COLO668 (cell line): ENCODE data around the gene MBTPS1.
"Not testable (repeated sequence)": the region's sequence is repeated elsewhere in the genome, so short reads cannot be mapped to it uniquely, and the experiment has no call there.

Experiments
- DNase-seq: peaks from one replicate; lab custom pipeline; 2025; ENCODE audit not compliant: unreplicated experiment; lab: John Stamatoyannopoulos, UW

The MBTPS1 gene

DNA sequence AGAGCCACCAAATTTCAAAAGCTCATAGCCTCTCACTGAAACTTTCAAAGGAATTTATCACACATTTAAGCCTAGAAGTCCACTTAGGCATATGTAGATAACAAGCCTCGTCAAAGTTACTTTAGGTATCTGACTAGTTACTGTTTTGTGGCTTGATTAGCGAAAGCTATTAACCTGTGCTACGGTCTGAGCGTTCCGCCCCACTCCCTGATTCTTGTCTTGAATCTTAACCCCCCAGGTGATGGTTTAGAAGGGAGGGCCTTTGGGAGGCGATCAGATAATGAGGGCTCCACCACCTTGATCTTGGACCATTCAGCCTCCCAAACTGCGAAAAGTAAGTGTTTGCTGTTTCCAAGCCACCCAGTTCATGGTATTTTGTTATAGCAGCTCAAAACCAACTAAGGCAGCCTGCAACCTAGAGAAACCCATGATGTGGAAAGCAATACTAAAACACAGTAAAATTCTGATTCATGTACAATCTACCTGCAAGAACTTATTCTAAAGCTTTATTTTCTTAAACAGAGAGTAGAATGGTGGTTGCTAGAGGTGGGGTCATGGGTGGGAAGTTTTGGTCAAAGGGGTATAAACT is 21.1 kb upstream of the MBTPS1 start:
- DNase-seq: no peak

DNA sequence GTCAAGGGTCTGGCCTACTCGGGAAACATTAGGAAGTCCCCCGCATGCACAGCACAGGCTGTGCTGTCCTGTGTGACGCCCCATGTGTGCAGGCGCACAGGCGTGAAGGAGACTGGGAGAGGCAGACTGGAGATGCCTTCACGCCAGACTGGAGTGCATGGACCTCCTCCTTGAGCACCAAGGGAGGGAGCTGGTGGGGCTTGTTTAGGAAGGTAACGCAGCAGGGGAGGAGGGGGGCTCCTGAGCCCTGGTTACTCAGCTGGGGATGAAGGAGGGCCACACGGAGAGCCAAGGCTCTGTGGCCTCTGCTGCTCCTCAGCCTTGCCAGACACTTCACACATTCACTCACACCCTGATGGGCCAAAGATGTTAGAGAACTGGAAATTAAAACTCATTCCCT is 20.5 kb upstream of the MBTPS1 start:
- DNase-seq: no peak

DNA sequence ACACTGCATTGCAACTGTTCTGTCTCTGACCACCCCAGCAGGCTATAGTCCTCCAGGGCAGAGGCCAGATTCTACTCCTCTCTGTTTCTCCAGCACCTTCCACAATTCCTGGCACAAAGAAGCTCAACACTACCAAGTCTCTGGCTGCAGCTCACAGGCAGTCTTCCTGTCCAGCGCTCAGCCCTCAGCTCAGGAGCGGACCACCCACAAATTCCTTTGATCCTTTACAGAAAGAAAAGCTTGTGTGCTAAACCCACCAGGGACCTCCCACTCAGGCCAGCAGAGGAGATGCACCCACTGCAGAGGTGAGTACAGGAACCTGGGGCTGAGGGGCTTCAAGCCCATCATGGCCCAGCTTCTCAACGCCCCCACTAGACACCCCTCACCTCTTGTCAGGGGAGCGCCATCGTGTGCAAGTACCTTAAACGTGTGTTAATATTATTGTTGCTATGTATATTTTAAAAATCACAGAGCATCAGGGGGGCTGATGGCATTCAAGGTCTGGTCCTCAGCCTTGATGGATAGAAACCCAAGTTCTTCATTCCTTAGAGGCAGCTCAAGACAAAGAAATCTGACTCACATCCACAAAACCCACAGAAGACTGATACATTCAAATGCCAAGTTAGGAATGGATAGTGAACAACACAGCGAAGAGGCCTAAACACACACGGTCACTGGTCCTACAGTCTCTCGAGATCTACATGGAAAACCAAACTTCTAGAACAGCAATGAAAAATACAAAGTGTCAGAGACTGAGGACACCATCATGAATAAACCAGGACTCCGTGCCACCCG is 19.8 kb upstream of the MBTPS1 start:
- no peak for DNase-seq

DNA sequence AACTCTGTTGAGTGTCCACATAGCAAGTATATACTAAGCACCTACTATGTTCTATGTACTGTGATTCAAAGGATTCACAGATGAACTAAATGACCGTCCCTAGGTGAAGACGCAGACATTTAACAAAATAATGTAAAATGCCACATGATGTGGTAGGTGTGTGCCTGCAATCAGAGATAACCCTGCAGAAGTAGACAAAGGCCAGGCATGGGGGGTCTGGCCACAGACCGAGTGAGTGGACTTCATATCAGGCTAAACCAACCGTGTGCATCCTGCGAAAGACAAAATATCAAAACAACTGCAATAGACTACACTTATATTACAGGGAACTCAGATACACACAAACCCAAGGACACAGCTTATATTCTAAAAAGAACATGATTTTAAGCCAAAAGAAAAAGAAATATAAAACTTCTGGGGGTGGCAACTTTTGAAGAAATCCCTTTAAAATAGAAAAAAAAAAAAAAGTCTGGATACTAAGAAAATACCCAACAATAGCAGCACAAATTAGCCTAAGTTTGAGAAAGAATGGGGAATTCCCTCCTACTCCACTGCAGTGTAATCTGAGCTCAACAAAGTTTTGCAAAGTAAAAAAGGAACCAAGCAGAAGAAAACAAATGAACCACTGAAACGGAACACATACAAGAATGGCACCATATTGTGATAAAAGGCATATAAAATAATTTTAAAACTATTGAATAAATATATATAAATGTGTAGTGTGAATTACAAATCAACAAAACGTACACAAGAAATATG is 16.0 kb upstream of the MBTPS1 start:
- no peak for DNase-seq

DNA sequence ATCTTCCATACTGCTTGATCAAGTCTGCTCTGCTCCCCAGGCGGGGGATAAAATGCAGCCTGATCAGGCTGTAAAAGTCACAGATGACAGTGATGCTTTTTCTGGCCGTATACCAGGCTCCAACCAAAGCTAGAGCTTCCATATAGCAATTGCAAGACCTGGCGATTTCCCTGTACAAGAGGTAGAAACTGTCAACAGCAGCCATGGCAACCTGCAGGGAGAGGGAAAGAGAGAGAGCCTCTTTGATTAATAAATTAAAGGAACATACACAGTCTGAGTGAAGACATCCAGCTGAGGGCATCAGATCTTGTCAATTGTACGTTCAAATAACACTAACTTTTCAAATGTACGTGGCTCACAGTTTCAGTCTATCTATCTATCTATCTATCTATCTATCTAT is 14.4 kb upstream of the MBTPS1 start:
- no peak for DNase-seq

DNA sequence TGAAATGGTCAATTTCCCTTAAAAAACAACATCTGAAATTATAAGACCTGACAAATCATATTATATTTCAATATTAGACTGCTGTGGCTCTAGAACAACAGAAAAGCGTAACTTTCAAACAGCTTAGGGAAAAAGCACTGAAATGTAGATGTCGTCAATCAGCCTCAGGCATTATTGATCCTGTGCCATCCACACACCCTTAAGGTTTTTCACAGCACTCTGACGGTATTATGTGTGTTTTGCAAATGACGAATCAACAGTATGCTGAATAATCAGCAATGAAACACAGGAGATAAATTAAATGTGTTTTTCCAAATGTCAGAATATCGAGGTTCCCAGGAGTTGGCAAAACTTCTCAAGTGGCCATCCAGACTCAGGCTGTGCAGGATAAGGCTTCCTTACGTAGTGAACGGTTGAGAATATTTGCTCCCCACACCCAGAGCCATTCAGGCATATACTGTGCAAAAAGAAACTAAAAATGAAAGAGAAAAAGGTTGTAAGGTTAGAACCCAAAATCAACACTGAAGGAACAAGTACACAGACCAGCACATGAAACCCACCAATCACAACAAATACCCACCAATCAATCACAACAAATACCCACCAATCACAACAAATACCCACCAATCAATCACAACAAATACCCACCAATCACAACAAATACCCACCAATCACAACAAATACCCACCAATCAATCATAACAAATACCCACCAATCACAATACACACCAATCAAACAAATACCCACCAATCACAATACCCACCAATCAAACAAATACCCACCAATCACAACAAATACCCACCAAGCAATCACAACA is 7.7 kb upstream of the MBTPS1 start:
- DNase-seq: no peak

DNA sequence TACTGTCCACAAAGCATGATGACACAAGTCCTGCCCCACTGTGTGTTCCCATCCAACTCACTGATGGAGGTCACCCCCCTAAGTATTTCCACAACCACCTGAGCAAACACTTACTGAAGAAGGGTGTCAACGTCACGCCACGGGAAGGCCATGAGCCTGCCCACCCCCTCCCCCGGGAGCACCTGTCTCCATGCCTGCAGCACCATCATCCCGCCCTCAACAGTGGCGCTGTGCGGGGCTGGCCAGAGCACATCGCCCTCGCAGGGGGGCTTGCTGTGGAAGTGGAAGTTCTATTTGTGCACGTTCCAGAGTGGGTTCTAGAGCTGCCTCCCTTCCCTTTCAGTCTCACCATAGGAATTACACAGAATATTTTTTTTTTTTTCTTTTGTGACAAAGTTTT is 4.3 kb upstream of the MBTPS1 start:
- DNase-seq: peak; percentile 67

DNA sequence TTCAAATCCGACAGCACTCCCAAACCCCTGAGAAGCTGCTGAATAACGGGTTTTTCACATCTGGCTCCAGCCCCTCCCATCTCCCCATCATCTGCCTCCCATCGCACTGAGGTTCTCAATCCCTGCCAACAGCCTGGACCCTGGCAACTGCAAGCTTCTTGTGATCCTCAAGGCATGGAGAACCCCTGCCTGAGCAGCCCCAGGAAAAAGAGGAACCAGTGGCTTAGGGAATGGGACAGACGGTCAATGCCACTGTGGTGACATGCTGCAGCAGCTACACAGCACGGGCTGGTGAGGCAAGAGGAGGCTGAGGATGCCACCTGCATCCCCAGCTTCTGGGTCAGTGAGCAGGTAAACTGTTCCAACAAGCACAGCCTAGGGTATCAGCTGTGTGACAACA is 3.3 kb upstream of the MBTPS1 start:
- DNase-seq: no peak

DNA sequence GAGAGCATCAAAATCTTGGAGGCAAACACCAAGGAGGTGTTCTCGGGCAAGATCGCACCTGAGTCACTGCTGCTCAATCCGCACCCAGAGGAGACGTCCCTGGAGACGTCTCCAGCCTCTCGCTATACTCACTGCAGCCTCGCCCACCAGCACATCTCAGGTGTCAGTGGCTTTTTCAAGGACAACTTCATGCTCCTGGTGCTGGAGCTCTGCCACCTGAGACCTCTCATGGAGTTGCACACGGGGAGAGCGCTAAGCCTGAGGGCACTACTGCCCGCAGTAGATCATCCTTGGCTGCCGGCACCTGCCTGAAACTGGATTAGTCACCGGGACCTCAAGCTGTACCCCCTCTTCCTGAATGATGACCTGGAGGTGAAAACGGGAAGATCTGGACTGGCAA is 2.6 kb upstream of the MBTPS1 start:
- peak; percentile 53 for DNase-seq

DNA sequence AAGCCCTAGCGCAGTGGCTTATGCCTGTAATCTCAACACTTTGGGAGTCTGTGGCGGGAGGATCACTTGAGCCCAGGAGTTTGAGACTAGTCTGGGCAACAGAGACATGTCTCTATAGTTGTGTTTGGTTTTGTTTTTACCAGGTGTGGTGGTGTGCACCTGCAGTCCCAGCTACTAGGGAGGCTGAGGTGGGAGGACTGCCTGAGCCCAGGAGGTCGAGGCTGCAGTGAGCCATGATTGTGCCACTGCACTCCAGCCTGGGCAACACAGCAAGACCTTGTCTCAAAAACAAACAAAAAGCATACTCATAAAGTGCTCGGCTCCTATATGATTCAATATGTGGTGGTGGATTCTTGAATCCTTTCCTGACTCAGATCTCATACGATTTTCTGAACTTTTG is 1.6 kb upstream of the MBTPS1 start:
- DNase-seq: not testable (repeated sequence)

DNA sequence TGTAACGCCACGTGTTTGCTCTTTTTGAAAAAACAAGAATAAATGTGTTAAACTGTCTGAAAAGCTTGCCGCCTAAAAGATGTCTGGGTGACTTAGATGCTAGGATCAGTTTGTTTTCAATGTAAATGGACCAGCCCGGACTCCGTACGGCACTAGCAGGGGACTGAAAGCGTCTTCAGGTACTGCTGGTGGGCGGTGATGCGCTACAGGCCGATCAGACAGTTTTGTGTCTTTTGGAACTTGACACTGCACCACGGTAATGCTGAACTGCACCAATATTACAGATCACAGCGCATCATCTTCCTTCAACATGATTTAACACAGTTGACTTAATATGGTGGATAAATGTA is 727 bp upstream of the MBTPS1 start:
- peak; percentile 58 for DNase-seq

DNA sequence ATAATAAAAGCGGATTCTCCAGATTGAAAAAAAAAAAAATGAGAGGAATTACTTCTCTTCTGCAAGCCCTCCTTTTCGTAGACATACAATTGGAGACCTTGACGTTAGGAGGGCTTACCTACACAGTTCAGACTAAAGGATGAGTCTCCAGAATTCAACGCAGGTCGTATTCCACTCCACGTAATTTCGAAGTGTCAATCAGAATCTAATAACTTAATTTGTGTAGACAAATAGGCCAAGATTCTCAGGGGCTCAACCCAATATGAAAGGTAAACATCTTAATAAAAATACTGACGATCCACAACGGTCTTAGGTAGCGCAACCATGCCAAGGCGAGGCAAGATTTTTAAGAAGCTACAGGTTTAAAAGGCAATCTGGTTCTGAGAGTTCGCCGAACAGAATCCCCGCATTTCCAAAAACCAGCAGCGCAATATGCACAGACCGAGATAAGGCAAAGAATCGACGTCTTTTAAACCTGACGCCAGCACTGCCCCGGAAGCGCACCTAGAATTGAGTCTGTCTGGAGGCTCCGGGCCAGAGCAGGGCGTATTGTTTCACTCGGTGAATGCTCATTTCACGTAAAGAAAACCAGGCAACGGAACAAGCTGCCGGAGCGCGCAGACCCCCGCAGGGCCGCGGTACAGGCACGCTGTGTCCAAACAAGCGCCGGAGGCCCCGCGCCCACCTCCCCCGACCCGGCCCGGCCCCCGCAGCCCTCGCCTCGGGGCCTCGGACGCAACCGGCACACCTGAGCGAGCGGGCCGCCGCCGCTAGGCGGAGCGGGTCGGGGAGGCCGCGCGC is 623 bp downstream of the MBTPS1 start:
- DNase-seq: peak; percentile 61

DNA sequence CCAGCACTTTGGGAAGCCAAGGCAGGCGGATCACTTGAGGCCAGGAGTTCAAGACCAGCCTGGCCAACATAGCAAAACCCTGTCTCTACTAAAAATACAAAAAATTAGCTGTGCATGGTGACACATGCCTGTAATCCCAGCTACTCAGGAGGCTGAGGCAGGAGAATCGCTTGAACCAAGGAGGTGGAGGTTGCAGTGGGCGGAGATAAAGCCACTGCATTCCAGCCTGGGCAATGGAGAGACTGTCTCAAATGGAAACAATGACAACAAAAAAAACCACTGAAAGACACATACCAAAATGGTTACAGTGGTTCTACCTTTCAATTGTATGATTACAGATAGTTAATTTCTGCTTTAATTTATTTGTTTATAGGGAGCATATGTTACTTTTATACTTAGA is 4.8 kb downstream of the MBTPS1 start:
- DNase-seq: not testable (repeated sequence)

DNA sequence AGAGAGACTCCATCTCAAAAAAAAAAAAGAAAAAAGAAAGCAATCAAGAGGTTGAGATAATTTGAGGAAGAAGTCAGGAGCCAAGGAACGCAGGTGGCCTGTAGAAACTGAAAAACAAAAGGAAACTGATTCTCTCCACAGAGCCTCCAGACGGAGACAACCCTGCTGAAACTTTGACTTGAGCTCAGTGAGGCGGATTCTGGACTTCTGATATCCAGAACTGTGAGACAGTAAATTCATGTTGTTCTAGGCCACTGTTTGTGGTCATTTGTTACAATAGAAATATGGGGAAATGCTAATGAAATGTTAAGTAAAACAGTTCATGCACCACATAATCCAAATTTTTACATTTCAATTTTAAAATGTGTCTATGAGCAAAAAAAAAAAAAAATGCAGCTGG is 5.2 kb downstream of the MBTPS1 start:
- no peak for DNase-seq

DNA sequence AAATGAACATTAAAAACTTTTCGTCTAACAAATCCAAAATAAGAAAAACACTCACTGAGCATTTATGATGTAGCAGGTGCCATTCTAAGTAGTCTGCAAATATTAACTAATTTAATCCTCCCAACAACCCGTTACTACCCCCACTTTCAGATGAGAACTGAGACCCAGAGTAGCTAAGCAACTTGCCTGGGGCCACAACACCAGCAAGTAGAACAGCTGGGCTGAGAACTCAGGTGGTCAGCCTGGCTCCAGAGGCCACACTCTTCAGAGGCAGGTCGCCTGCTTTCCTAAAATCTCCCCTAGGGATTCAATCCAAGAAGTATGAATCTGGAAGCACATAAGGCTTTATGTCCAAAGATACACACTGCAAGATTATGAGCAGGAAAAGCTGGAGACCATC is 6.2 kb downstream of the MBTPS1 start:
- DNase-seq: no peak

DNA sequence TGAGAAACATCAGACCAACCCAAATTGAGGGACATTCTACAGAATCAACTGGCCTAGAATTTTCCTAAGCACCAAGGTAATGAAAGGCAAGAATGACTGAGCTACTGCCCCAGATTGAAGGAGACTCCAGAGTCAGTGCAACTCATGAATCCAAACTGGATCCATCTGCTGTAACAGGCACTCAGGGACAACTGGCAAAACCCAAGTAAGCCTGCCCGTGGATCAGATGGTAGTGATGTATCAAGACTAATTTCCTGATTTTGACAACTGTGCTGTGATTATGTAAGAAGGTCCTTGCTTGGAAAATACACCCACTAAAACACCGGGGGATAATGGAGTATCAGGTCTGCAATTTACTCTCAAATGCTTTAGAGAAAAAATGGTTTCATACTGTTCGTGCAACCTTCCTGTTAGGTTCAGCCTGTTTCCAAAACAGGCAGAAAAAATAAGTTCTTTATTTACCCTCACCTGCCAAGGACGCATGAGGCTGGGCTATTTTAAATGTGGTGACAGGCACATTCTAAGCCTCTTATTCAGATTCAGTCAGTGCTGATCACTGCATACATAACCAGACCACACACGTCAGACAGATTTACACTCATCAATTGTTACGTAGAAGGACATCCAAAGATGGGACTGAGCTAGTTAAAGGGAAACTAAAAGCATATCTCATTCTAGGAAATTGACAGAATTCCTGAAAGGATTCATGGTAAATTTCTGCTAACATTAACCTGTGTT is 7.0 kb downstream of the MBTPS1 start:
- no peak for DNase-seq

DNA sequence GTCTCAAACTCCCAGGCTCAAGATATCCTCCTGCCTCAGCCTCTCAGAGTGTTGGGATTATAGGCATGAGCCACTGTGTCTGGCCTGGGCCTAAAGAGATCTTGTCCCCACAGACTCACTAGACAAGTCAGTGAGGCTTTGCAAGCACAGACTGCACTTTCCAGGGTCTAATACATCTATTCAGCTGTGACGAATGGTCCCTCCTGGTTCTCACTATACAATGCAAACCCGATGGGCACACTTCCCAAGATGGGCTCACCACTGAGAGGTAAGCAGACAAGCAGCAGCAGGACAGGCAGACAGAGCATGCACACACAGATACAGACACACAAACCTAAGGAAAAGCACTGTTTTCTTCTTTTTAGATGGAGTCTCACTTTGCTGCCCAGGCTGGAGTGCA is 8.8 kb downstream of the MBTPS1 start:
- no peak for DNase-seq

DNA sequence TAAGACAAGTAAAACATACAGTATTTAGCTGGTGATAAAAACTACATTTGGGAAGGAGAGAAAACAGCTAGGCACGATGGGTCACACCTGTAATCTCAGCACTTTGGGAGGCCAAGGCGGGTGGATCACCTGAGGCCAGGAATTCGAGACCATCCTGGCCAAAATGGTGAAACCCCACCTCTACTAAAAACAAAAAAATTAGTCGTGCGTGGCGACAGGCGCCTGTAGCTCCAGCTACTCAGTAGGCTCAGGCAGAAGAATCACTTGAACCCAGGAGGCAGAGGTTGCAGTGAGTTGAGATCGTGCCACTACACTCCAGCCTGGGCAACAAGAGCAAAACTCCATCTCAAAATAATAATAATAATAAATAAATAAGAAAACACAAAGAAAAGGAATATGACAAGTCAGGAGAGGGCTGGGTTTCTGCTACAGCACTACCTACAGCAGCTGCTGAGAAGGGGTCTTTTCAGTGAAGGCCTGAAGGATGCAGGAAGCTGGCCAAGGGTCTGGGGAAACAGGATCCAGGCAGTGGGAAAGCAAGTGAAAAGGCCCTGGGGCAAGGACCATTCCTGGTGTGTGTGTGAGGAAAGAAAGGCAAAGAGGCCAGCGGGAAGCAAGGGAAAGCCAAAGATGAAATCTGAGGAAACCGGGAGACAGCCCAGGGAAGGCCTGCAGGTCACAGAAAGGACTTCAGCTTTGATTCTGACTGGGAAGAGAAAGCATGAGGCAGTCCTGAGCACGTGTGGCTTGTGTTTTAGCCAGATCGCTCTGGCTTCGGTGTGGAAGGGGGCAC is 10.6 kb downstream of the MBTPS1 start:
- DNase-seq: no peak

DNA sequence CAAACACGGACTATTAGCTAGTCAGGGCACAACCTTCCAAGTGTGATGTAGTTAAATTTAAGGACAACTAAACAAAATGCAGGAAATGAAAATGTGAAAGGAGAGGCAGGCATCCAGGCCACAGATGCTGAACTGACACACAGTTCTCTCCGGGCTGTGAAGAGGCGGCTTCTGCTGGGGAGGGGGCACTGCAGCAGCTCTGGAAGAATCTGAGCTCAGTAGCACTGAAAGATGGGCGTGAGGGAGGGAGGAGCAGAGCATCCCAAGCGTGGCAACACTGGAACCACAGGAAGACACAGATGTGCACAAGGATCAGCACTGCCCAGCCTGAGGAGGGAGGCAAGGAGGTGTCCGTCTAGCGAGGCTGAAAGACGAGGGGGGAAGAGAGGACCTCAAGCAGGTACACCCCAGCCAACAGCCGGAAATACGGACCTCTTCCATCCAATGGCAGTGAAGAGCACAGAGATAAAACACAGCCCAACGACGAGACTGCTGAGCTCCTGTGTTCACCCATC is 11.4 kb downstream of the MBTPS1 start:
- DNase-seq: no peak
